ENCODE measurements around the gene PARK7.

DNA sequence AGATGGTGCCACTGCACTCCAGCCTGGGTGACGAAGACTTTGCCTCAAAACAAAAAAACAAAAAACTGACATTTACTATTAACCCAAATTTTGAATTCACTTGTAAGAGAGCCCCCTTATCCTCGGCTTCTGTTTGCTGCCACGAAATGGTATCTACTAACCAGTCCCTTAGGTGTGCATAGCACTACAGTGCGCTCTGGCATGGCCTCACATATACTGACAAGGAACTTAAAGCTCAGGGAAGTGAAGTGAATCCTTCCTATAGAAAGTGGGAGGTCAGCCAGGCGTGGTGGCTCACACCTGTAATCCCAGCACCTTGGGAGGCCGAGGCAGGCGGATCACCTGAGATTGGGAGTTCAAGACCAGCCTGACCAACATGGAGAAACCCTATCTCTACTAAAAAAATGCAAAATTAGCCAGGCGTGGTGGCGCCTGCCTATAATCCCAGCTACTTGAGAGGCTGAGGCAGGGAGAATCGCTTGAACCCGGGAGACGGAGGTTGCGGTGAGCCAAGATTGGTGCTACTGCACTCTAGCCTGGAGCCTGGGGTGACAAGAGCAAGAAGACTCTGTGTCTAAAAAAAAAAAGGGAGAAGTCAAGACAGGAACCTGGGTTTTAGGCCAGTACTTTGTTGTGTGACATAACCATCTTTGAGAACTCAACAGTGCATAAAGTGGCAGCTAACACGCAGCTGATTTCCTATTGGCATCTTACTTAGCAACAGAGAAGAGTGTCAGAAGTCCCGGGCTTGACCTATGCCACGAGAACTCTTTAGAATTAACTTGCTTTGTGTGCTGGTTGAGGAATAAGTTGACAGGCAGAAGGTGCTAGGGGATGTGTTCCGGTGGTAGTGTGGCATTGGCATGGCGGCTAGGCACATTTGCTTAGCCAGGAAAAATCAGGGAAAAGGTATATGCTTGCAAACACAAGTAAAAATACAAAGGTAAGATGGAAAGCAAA is 47.8 kb downstream of the PARK7 start:
- no peak for TF ChIP-seq CTCF (IDR thresholded peaks at IDR 0.05; ENCODE audit: low read length)
- no peak for TF ChIP-seq EZH2 (IDR thresholded peaks at IDR 0.05; ENCODE audit: borderline replicate concordance, low read length)
